GM21529 (cell line): ENCODE data around the gene TRIM38.
A peak's percentile ranks its signal among the peaks of the same experiment; 100 is the strongest.
"Not testable (repeated sequence)": the region's sequence is repeated elsewhere in the genome, so short reads cannot be mapped to it uniquely, and the experiment has no call there.

Experiments
- ATAC-seq: cut with Tn5 transposase; IDR thresholded peaks from one replicate; pipeline ENCODE4 v1.9.1; 2021; ENCODE audit not compliant: unreplicated experiment

Gene TRIM38

GRCh38 chr6:25966711-25967110 is 4.1 kb downstream of the TRIM38 start:
- no peak for ATAC-seq

GRCh38 chr6:25968769-25969168 is 6.2 kb downstream of the TRIM38 start:
- ATAC-seq, result no peak

- no peak for ATAC-seq
Observed at GRCh38 chr6:25971187-25971821, 8.7 kb downstream of the TRIM38 start.

- ATAC-seq, result no peak
Observed at GRCh38 chr6:25972128-25972527, 9.5 kb downstream of the TRIM38 start.

DNA sequence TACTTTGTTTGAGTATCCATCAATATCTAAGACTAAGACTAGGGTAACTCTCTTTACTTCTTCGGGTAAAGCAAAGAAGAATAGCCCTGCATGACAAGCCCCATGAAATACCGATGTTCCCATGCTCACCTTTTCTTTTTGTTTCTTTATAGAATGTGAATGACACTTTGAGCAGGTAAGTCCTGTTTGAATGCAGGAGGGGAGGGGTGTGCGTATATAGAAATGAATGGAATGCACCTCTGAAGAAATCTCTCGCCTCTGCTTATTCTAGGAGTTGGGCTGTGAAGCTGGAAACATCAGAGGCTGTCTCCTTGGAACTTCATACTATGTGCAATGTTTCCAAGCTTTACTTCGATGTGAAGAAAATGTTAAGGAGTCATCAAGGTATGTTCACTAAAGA is 10.3 kb downstream of the TRIM38 start:
- ATAC-seq, result no peak

- ATAC-seq, result no peak
Observed at GRCh38 chr6:25973923-25974555, 11.4 kb downstream of the TRIM38 start.

- ATAC-seq, result no peak
Observed at GRCh38 chr6:25975923-25976560, 13.4 kb downstream of the TRIM38 start.

- no peak for ATAC-seq
Observed at GRCh38 chr6:25980935-25981334, 18.3 kb downstream of the TRIM38 start.

DNA sequence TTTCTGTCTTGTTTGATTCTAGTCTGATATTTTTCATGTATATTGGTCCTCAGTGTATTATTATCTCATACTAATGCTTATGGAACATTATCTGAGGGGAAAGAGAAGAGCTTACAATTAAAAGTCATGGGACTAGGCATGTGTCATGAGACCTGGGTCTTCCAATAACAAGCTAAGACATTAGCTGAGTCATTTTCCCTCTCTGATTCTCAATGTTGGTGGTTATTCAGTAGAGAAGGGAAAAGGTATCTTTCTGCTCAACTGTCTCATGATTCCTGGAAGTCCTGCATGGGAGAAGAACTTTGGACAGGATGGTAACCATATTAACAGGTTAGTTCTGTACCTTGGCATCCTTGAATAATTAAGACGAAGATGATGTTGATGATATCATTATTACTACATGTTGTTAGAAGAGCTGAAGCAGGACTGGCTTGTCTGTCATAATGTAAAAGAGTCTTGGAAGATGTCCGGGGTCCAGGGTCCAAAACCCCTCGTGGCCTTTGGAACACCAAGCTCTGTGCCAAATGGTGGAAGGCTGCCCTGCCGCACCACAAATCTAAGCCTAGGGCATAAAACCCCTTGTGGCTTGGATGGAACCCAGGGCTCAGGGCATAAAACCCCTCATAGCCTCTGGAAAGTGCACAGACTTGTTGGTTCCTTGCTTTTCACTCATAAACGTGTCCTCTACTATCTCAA is 19.1 kb downstream of the TRIM38 start:
- no peak for ATAC-seq

- ATAC-seq, result no peak
Observed at GRCh38 chr6:25984265-25984664, 21.7 kb downstream of the TRIM38 start.

DNA sequence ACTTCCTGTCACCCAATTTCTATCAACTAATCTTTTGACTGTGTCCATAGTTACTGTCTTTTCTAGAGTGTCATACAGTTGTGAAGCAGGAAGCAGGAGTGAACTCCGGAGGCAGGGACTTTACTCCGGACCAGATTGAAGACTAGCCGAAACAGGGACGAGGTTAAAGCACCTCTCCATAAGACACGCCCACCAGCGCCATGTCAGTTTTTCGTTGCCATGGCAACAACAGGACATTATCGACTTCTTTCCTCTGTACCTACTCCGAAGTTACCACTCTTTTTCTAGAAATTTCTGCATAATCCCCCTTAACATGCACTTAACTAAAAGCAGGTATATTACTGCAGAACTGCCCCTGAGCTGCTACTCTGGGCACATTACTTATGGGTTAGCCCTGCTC is 25.2 kb downstream of the TRIM38 start:
- ATAC-seq, result no peak

DNA sequence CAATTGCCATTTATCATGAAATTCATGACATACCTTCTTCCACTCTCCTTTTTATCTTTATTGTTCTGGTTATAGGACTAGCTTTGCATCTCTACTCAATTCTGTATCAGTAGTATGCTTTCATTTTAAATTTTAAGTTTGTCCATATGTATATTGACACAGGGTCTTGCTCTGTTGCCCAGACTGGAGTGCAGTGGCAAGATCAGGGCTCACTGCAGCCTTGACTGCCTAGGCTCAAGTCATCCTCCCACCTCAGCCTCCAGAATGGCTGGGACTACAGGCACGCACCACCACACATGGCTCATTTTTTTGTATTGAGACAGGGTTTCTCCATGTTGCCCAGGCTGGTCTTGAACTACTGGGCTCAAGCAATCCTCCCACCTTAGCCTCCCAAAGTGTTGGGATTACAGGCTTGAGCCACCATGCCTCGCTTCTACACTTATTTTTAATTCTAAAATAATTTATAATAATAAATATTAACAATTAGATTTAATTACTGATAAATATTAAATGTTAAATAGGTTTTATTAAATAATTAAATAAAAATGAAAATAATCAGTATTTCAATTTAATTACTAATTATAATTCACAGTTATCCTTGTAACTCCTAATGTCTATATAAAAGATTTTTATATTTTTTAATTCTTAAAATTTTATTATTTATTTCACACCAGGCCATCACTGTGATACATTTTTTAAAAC is 27.7 kb downstream of the TRIM38 start:
- ATAC-seq, result no peak

- peak; percentile 48 for ATAC-seq
Observed at GRCh38 chr6:25991785-25992412, 29.3 kb downstream of the TRIM38 start.

- peak; percentile 84 for ATAC-seq
Observed at GRCh38 chr6:25992413-25993340, 30.1 kb downstream of the TRIM38 start.

DNA sequence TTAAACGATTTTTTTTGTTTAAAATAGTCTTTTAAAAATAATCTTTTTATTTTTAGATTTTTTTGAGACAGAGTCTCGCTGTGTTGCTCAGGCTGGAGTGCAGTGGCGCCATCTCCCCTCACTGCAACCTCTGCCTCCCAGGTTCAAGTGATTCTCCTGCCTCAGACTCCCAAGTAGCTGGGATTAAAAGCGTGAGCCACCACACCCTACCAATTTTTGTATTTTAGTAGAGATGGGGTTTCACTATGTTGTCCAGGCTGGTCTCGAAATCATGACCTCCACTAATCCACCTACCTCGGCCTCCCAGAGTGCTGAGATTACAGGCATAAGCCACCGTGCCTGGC is 30.7 kb downstream of the TRIM38 start:
- not testable (repeated sequence) for ATAC-seq

GRCh38 chr6:25995507-25995906 is 32.9 kb downstream of the TRIM38 start:
- ATAC-seq, result no peak

DNA sequence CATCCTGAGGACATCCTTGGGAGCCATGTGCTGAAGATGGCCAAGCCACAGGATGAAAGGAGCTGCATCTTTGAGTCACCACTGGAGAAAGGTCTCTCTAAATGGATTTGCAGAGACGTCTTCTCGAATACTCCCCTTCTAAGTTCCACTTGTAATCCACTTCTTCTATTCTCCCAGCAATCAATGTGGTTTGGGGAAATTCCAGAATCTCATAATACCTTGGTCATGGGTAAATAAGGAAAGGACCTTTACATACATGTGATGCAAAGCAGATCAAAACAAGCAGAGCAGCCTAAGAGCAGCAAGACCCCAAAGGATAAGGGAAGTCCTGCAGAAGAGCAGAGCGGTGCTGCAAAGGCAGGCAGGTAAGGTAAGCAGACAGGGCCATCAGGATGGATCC is 35.3 kb downstream of the TRIM38 start:
- ATAC-seq, result no peak

DNA sequence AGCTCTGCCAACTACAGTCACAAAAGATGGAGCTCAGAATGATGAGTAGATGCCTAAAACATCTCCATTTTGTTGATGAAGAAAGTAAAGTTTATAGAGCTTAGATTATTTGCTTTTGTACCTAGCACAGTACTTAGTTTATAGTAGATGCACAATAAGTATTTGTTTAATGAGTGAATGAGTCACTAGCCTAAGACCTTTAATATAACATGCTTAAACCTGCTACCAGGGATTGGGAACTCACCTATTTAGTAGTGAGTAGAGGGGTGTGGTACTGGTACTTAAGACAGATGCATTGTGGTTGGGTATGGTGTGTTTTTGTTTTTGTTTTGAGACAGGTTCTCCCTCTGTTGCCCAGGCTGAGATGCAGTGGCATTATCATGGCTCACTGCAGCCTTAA is 35.8 kb downstream of the TRIM38 start:
- no peak for ATAC-seq

DNA sequence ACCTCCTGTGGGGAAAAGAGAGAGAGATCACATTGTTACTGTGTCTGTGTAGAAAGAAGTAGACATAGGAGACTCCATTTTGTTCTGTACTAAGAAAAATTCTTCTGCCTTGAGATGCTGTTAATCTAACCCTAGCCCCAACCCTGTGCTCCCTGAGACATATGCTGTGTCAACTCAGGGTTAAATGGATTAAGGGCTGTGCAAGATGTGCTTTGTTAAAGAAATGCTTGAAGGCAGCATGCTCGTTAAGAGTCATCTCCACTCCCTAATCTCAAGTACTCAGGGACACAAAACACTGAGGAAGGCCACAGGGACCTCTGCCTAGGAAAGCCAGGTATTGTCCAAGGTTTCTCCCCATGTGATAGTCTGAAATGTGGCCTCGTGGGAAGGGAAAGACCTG is 36.6 kb downstream of the TRIM38 start:
- ATAC-seq, result not testable (repeated sequence)
